Epithelial cell of prostate (primary cell): Measurements from ENCODE around the gene ADAM8.
A peak's percentile ranks its signal among the peaks of the same experiment; 100 is the strongest.

ENCODE experiments used
- DNase-seq: peaks from one replicate; pipeline ENCODE4 v3.0.0-alpha.2; 2011; ENCODE audit warnings: low read depth, low spot score
- H3K27ac ChIP-seq: fragments of 450-650 bp; 2 replicates; pipeline ENCODE4 v1.5.1; 2017; ENCODE audit warnings: mild to moderate bottlenecking

ADAM8 gene

DNA sequence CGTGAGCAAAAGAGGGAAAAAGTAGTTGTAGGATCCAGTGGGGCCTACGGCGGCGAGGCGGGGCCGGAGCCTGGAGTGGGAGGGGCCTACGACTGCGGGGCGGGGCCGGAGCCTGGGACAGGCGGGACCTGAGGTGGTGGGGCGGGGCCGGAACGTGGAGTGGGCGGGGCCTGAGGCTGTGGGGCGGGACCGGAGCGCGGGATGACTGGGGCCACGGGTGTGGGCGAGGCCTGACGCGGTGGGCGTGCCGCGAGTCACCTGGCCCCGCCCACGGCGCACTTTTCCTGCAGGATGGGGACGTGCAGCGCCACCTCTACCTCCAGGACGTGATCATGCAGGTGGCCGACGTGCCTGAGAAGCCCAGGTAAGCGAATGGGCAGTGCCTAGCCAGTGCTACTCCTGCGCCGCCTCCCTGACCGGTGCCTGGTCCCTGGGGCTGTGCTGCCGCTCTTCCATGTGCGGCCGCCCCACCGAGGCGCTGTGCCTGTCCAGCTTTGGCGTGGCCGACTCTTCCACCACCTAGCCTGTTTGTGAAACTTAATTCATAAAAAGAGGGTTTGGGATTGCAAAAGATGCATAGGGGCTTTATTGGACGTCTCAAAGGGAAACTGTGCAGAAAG, 32.5 kb upstream of the ADAM8 start:
- peak overlapping the region; percentile 94 for H3K27ac ChIP-seq
- peak; percentile 55 for DNase-seq

GRCh38 chr10:133308421-133309099, 31.9 kb upstream of the ADAM8 start, which contains the start of the genes TUBGCP2 and ZNF511:
TSS of gene TUBGCP2 (minus strand) at chr10:133308872. CDS start at chr10:133302941, 5,931 bp downstream.
TSS of gene ZNF511 (plus strand) at chr10:133308914. CDS start at chr10:133308944, 30 bp downstream.
- peak within 1 kb of the TSS; percentile 94 for H3K27ac ChIP-seq
- no peak for DNase-seq

DNA sequence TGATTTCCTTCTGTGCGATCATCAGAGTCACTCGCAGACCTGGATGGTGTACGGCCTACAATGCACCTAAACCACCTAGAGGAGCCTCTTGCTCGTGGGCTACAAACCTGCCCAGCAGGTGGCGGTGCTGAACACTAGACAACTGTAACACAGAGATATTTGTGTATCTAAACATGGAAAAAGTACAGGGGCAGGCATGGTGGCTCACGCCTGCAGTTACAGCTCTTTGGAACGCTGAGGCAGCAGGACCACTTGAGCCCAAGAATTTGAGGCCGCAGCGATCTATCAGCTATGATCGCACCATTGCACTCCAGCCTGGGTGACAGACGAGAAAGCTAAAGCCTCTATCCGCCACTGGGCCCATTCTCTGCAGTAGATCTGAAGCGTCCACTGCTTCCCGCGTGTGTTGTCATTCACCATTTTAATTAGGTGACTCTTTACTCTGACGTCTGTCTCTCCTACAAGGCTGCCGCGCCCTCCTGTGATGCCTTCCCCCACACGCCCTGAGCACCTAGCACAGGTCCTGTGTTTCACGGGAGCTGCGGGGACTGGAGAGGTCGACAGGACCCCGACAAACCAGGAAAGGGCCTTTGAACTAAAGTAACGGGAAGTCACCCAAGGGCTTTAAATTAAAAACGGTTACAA, 31.2 kb upstream of the ADAM8 start:
- H3K27ac ChIP-seq, result peak overlapping the region; percentile 94
- peak; percentile 55 for DNase-seq

GRCh38 chr10:133306941-133307379, 30.3 kb upstream of the ADAM8 start:
- DNase-seq, result no peak
- peak overlapping the region; percentile 94 for H3K27ac ChIP-seq

DNA sequence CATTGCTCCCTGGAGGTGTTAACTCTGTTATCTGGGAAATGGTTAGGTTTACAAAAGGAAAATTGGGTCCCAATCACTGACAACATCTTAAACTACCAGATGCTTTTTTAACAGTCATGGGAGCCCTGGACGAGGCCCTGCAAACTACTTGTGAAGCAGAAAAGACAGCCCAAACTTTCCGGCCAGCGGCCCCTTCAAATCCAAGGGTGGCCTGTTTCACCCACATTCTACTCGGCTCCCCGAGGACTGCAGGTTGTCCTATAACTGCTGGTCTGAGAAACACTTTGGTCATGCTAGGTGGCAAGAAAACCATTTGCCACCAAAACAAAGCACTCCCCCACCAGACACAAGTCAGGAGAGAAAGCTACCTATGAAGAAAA, 29.4 kb upstream of the ADAM8 start:
- no peak for DNase-seq
- no peak overlapping the region for H3K27ac ChIP-seq

- DNase-seq, result no peak
- no peak overlapping the region for H3K27ac ChIP-seq
Measured at GRCh38 chr10:133303206-133303605, 26.5 kb upstream of the ADAM8 start.

DNA sequence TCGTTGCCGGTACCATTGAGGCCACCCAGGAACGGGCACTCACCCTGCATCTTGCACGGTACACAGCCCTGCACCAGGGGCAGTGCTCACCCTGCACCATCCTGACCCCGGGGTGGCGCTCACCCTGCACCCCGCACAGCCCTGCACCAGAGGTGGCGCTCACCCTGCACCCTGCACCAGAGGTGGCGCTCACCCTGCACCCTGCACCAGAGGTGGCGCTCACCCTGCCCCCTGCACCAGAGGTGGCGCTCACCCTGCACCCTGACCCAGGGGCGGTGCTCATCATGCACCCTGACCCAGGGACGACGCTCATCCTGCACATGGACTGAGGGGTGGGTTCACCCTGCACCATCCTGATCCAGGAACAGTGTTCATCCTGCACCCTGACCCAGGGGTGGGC, 25.6 kb upstream of the ADAM8 start:
- no peak overlapping the region for H3K27ac ChIP-seq
- DNase-seq, result no peak

DNA sequence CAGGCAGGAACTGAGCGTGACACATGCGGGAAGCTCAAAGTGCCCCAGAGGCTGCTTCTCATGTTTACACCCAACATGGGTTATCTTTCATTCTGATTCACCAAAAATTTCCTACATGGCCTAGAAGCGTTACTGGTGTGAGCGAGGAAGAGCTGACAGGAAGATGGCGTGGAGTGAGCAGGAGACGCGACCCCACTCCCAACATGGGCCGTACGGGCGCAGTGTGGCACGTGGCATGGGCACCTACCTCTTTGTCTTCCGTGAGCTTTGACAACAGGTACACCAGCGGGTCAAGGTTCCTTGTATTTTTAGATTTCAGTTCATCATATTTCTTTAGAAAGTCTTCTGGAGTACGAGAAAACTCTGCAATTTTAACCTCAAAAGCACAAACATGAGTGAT, 23.1 kb upstream of the ADAM8 start:
- H3K27ac ChIP-seq, result no peak overlapping the region

GRCh38 chr10:133299224-133299623, 22.6 kb upstream of the ADAM8 start:
- H3K27ac ChIP-seq, result no peak overlapping the region
- DNase-seq, result no peak

More for the DNA sequence above, 23.1 kb upstream of the ADAM8 start:
- DNase-seq, result no peak

DNA sequence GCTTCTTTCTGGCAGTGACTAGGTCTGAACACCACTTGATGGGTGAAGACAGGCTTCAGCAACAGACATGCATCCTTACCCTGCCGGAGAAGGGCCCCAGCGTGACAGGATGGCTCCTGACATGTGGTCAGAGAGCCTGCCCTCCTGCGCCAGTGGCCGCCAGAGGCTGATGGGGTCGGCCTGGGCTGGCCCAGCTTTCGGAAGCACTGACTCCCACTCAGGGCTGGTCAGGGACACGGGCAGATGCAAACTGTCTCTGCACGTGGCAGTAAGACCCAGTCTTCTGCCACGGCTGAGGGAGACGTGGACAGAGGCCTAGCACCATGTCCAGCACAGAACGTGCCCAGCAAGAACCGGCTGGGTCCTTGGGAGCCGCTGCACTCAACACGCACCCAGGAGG, 21.8 kb upstream of the ADAM8 start:
- no peak for DNase-seq
- no peak overlapping the region for H3K27ac ChIP-seq

DNA sequence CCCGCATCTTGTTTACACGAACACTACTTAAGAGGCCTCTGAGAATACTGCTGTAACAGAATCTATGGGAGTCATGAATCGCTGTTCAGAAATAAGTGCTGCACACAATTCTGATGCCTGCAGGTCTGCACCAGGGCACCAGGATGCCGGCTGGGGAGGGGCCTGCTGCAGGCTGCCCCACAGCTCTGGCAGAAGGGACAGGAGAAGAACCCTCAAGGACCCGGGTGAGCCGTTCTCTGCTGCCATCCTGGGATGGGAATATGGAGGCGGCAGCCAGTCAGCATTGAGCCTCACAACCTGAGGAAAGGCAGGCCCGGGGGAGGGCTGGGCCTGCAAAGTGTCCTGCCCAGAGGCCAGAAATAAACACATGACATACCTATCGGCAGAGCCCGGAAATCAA, 20.8 kb upstream of the ADAM8 start:
- no peak for DNase-seq
- H3K27ac ChIP-seq, result no peak overlapping the region

- H3K27ac ChIP-seq, result no peak overlapping the region
- DNase-seq, result no peak
Measured at GRCh38 chr10:133295426-133296320, 19.0 kb upstream of the ADAM8 start.

- H3K27ac ChIP-seq, result peak overlapping the region; percentile 65
- DNase-seq, result no peak
Measured at GRCh38 chr10:133294189-133294588, 17.5 kb upstream of the ADAM8 start.

DNA sequence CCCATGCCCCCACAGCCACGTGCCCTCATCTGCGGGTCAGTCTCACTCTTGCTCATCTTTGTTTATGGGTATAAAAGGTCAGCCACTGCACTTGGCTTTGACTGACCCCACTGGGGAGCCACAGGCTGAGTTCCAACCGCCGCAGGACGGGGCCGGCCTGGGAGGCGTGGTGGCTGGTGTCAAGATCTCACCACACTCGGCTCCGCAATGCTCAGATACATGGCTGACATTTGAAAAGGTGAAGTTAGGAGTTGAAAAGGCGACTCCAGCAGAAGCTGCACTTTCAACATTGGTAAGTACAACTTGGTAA, 17.1 kb upstream of the ADAM8 start:
- DNase-seq, result no peak
- peak overlapping the region; percentile 65 for H3K27ac ChIP-seq

DNA sequence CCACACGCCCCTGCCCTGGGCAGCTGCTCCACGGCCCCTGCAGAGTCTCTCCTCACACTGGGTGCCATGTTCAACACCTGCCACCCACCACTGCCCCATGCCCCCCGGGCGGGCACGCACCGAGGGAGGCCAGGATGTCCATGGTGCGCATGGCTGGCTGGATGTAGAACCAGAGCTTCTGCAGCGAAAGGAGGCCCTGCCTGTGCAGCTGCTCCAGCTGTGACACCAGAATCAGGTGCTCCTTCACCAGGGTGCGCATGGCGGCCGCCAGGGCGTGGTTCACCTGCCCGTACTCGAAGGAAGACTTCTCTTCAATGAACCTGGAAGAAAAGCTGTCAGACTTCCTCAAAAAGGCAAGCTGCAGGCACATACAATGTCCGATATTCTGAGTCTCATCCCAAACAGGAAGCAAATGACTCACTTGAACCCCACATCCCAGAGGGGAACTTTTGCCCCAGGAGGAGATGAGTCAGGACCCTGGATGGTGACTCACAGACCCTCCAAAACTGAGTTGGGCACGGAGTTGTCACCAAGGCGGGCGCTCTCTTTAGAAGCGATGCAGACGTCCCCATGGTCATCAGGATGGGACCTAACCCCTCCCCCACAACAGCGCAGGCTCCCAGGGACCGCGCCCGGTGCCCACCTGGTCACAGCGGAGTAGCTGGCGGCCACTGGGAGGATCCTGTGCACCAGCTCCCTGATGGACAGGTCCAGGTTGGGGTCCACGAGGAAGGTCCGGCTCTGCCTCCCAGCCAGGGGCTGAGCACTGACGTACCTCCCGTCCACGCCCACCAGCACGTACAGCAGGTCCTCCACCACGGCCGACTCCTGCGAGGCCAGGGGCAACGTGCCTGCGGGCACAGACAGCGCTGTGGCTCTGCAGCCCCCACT, 16.5 kb upstream of the ADAM8 start:
- peak overlapping the region; percentile 65 for H3K27ac ChIP-seq
- no peak for DNase-seq

- no peak overlapping the region for H3K27ac ChIP-seq
- no peak for DNase-seq
Measured at GRCh38 chr10:133289761-133290160, 13.1 kb upstream of the ADAM8 start.

GRCh38 chr10:133287832-133288500, 11.3 kb upstream of the ADAM8 start:
- H3K27ac ChIP-seq, result no peak overlapping the region
- DNase-seq, result no peak

DNA sequence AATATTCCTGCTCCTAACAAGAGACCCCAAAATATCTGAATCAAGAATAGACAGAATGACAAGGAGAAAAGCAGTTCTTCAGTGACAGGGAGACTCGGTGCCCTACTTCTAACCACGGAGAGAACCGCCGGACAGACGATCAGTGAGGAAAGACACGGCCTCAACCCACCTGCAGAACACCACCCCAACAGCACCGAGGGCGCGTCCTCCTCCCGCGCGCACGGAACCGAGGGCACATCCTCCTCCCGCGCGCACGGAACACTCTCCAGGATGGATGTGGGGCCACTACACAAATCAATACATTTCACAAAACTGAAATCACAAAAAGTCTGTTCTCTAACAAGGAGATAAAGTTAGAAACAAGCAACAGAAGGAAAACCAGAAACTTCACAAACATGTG, 9.7 kb upstream of the ADAM8 start:
- no peak overlapping the region for H3K27ac ChIP-seq

DNA sequence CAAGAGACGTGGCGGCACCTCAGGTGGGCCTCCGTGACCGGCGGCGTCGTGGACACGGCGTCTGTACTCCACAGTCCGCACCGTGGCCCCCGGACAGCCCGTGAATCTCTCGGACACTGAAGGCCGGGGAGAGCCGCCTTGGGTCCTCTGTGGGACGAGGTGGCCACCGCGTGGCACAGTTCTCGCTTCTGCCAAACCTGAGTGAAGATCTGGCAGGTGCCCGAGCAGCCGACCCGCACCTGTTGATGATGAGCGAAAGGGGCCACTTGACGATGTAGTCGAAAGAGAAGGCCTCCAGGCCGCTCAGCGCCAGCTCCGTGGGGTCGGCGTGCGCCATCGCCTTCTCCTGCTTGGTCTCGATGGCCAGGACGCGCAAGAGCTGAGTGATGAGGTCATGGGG, 8.5 kb upstream of the ADAM8 start:
- DNase-seq, result no peak
- no peak overlapping the region for H3K27ac ChIP-seq

More for the DNA sequence above, 9.7 kb upstream of the ADAM8 start:
- DNase-seq, result no peak
